KBM-7 (cell line): ENCODE results near the gene MXRA5.
"Not testable (repeated sequence)": the region's sequence is repeated elsewhere in the genome, so short reads cannot be mapped to it uniquely, and the experiment has no call there.

Experiments
- DNase-seq: peaks from one replicate; pipeline ENCODE4 v3.0.0-alpha.2; 2015
- in situ Hi-C: fragments of 300-500 bp; cut with MboI; formaldehyde crosslinking; loops from 2 replicates; pipeline ENCODE4 v1.14.3; 2020; ENCODE audit warnings: low sequenced_read_pairs, low pct_unique_long_range_greater_than_20kb, mixed read lengths

The MXRA5 gene

GRCh38 chrX:3346501-3347259 lies at the start of gene MXRA5:
MXRA5 (minus strand) TSS chrX:3346652; CDS start chrX:3343833, 2,819 bp downstream.
- no peak for DNase-seq
- in situ Hi-C loops, result no loop called here

GRCh38 chrX:3393581-3394111 lies 47.2 kb upstream of the MXRA5 start:
- DNase-seq, result no peak
- in situ Hi-C loops, result no loop called here

GRCh38 chrX:3393178-3393577 lies 46.7 kb upstream of the MXRA5 start:
- in situ Hi-C loops, result no loop called here
- no peak for DNase-seq

- DNase-seq, result no peak
- in situ Hi-C loops, result no loop called here
Measured at GRCh38 chrX:3388457-3388856, 42.0 kb upstream of the MXRA5 start.

GRCh38 chrX:3384327-3384726 lies 37.9 kb upstream of the MXRA5 start:
- in situ Hi-C loops, result no loop called here
- DNase-seq, result no peak

- in situ Hi-C loops, result no loop called here
- no peak for DNase-seq
Measured at GRCh38 chrX:3380603-3381002, 34.2 kb upstream of the MXRA5 start.

- in situ Hi-C loops, result no loop called here
- DNase-seq, result no peak
Measured at GRCh38 chrX:3379111-3379510, 32.7 kb upstream of the MXRA5 start.

DNA sequence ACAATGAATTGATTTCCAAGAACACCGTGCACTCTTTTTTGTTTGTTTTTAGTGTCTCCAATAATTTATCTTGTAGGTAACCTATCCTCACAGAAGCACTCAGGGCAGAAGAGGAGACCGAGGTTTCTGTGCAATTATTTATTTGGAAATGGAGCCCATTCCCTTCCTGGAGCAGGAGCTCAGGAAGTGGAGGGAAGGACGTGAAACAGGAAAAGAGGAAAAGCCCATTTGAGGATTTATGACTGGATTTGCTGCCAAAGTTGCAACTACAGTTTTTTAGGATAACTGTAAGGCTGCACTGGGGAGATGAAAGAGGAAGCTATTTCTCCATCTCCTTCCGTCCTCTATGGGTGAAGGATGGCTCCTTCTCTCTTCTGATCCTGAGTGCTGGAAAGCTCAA lies 31.7 kb upstream of the MXRA5 start:
- in situ Hi-C loops, result no loop called here

GRCh38 chrX:3377560-3377959 lies 31.1 kb upstream of the MXRA5 start:
- in situ Hi-C loops, result no loop called here

More for the DNA sequence above, 31.7 kb upstream of the MXRA5 start:
- DNase-seq, result no peak

DNA sequence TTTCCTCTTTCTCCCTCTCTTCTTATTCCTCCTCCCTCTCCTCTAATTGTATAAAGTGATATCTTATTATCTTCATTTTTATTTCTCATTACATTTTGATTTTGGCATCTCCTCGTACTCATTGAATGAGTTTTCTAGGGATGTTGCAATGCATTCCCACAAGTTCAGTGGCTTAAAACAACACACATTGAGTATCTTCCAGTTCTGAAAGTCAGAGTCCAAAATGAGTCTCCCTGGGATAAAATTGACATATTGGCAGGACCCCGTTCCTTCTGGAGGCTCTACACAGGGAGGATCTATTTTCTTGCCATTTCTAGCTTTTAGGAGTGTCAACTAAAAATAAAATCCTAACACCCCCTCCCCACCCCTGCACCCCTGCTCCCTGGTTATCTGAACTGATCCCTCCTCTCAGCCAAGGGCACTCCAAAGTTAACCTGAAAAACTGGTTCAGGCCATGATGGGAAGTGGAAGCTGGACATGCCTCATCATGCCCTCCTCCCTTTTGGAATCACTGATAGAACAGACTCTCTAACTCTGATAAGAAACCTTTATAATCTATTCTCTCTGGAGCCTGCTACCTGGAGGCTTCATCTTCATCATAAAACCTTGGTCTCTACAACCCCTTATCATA lies 29.5 kb upstream of the MXRA5 start:
- DNase-seq, in situ Hi-C loops: not testable (repeated sequence)

More at GRCh38 chrX:3377560-3377959, 31.1 kb upstream of the MXRA5 start:
- DNase-seq, result no peak

- no peak for DNase-seq
- in situ Hi-C loops, result no loop called here
Measured at GRCh38 chrX:3374108-3374800, 27.8 kb upstream of the MXRA5 start.

DNA sequence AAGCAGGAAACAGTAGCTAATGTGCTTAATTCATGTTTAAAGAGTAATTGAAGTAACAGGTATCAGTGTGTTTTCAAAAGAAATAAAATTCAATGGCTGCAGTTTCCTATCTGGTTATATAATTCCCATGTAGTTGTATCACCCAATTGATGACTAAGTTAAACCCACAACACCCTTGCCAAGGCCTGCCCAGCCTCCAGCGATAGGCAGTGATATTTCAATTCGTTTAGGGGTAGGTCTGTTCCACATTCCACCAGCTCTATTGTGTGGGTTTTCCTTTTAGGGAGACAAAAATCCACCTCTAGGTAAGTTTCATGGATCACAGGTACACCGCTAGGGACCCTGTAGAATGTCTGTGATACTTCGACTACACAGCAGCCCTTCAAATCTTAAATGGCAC lies 24.7 kb upstream of the MXRA5 start:
- in situ Hi-C loops, result no loop called here
- DNase-seq, result no peak

DNA sequence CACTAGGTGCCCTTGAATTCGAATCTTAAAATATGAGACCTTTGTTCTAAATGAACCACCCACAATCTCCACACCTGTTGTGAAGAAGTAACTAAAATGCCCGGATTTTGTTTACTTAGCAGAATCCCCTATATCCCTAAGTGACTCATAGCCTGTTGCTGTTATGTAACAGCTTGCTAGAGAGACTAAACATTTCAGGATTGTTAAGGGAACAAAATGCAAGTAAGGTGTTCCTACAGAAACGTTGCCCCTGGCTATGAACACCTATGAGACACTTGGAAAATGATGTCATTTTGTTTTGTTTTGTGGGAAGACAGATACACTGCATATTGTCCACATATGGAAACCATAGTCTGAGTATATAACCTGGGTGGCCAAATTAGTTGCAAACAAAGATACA lies 24.2 kb upstream of the MXRA5 start:
- in situ Hi-C loops, result no loop called here
- DNase-seq, result no peak

- in situ Hi-C loops, result no loop called here
- DNase-seq, result no peak
Measured at GRCh38 chrX:3362956-3363355, 16.5 kb upstream of the MXRA5 start.

DNA sequence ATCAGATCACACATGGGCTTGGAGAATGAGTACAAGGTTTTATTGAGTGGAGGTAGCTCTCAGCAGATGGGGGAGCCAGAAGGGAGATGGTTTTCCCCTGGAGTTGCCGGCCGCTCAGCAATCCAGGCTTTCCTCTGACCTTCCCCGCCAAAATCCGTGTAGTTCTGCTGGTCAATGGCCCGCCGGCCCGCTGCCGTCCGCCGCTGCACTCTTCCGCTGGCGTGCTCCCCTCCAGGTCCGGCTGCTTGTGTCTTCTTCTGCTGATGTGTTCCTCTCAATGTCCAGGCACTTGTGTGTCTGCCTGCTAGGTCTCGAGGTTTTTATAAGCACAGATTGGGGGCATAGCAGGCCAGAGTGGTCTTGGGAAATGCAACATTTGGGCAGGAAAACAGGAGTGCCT lies 14.4 kb upstream of the MXRA5 start:
- DNase-seq, result no peak
- in situ Hi-C loops, result no loop called here

GRCh38 chrX:3352741-3353140 lies 6.3 kb upstream of the MXRA5 start:
- DNase-seq, in situ Hi-C loops: not testable (repeated sequence)

DNA sequence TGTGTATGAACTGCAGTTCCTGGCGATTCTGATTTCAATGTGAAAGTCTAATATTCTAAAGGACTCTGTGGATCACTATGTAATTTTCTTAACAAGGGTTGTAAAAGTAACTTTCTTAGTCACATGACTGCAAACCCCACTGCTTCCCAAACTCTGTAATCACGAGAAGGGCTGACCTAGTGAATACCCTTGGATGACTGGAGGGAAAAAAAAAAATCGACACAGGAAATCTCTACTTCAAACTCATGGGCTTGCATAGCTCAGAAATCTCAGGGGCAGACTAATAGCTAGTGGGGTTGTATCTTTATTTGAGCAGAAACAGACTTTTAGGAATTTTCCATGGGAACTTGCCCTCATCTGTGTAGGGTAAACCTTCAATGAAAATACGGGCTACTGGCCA lies 4.8 kb upstream of the MXRA5 start:
- in situ Hi-C loops, result no loop called here
- no peak for DNase-seq

DNA sequence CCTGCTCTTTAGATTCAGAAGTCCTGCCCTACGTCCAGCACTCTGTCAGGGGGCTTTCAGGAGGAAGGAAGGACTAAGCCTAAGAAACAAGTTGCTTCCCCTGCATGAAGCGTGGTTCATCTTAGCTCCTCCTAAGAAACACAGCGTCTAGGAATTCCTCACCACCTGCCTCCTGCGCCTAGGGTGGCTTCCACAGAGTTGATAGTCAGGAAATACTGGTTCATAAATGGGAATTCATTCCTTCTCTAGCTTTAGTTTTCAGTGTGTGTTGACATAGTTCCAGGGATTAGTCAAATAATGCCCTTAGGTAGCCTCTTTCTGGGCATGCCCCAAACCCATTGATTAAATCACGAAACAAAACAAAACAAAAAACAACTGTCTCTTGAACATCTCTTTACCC lies 1.7 kb upstream of the MXRA5 start:
- in situ Hi-C loops, result no loop called here
- DNase-seq, result no peak

DNA sequence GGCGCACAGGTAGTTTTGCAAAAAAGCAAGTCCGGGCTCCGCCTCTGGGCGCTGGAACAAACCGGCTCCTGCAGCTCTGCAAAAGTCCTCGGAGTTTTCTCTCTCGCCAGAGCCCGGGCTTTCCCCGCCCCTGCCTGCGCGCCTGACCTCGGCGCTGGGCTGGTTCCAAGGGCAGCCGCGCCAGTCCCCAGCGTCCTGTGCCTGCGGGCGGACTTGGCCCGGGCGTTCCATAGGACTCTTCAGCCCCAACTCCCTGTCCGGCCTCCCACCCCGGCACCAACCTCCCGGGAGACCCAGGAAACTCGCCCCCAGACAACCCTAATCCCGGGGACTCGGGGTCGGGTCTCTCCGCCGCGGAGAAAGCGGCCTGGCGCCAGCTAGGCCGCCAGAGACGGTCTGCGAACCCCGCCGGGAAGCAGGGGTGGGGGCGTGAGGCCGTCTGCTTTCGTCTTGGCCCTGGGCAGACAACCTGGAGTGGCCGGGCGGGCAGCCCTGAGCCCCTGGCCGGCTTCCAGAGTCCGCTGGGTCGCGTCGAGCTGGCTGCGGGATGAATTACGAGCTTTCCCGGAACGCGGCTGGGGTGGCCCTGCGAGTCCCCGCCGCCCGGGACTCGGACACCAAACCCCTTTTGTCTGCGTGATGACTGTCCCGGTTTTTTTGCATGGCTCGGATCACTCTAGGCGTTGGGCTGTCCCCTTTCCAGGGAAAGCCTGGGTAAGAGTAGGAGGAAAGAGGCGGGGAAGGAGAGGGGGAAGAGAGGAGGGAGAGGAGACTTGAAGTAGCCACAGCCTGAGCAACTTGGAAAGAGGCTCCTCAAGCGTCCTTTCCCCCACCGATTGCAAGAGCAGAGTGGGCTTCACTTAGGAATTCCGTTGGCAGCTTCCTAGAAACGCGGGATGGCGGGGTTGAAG lies 916 bp downstream of the MXRA5 start:
- in situ Hi-C loops, result no loop called here
- no peak for DNase-seq
